Retina (tissue), 1 donor: ENCODE measurements around the gene SIGMAR1.

Experiments used
- DNase-seq: peaks from one replicate; pipeline ENCODE4 v3.0.0-alpha.2; 2016

SIGMAR1 gene

DNA sequence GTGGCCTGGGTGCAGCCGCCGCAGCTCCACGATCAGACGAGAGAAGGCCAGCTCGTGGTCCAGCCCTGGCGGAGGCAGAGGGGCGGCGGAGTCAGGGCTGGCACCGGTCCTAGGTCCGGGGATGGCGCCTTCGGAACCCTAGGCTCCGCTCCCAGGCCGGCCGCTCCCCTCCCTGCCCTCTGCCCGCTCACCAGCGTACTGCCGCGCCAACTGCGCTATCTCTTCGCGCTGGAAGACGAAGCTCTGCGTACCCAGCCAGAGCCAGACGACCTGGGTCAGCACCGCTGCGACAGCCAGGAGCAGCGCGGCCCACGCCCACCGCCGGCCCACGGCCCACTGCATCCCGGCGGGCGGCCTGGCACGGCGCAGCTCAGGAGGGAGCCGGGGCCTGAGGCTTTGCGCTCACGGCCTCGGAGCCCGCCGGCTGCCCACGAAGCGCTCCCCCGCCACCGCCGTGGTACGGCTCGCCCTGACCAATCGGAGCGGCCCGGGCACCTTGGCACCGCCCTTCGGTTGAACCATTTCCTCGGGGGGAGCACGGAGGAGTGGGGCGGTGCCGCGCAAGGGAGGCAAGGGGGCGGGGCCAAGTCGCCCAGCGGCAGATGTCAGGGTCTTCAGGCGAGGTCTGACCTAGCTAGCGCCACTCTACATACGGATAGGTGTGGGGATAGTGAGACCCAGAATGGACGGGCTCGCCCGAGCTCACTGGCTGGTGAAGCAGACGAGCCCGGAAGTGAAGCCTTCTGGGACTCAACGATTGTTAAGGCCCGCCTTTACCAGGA, at the start of gene SIGMAR1:
TSS of gene SIGMAR1 (minus strand) at position 432 of the 782 bp plus-strand sequence. CDS start at position 342, 90 bp downstream.
- peak; percentile 96 for DNase-seq

- no peak for DNase-seq
Observed at GRCh38 chr9:34686732-34687131, 49.1 kb upstream of the SIGMAR1 start.

- no peak for DNase-seq
Observed at GRCh38 chr9:34686231-34686630, 48.6 kb upstream of the SIGMAR1 start.

GRCh38 chr9:34685591-34685990, 48.0 kb upstream of the SIGMAR1 start:
- DNase-seq, result no peak

GRCh38 chr9:34684816-34685215, 47.2 kb upstream of the SIGMAR1 start:
- DNase-seq, result no peak

DNA sequence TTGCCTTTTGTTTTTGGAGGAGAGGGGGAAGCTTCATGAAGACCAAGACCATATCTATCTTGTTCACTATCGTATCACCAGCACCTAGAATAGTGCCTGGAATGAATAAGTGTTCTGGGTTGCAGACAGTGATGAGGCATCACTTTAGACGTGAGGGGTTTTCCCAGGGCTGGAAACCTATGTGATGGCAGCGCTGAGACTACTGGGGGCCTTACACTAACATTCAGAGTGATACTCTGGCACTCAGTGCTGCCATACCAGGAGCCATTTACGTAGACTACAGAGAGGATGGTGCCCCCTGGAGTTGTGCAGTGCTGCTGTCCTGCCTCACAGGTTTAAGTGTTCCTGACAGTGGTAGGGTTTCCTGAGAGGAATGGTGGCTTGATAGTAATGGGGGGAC, 46.6 kb upstream of the SIGMAR1 start:
- no peak for DNase-seq

GRCh38 chr9:34675869-34676268, 38.3 kb upstream of the SIGMAR1 start:
- no peak for DNase-seq

- peak; percentile 58 for DNase-seq
Observed at GRCh38 chr9:34675048-34675714, 37.6 kb upstream of the SIGMAR1 start.

DNA sequence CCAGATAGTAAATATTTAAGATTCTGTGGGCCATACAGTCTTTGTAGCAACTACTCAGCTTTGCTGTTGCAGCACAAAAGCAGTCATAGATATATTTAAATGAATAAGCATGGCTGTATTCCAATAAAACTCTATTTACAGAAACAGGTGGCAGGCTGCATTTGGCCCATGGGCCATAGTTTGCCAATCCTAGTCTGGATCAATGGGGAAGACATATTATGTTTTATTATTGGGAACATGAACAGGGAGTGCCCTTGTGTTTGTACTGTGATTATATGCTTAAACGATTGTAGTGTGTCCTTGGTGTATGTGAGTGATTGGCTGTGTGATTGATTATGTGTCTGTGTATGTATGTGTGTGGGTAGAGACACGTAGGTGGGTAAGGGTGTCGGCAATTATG, 36.9 kb upstream of the SIGMAR1 start:
- DNase-seq, result no peak

GRCh38 chr9:34671307-34671706, 33.7 kb upstream of the SIGMAR1 start:
- DNase-seq, result no peak

DNA sequence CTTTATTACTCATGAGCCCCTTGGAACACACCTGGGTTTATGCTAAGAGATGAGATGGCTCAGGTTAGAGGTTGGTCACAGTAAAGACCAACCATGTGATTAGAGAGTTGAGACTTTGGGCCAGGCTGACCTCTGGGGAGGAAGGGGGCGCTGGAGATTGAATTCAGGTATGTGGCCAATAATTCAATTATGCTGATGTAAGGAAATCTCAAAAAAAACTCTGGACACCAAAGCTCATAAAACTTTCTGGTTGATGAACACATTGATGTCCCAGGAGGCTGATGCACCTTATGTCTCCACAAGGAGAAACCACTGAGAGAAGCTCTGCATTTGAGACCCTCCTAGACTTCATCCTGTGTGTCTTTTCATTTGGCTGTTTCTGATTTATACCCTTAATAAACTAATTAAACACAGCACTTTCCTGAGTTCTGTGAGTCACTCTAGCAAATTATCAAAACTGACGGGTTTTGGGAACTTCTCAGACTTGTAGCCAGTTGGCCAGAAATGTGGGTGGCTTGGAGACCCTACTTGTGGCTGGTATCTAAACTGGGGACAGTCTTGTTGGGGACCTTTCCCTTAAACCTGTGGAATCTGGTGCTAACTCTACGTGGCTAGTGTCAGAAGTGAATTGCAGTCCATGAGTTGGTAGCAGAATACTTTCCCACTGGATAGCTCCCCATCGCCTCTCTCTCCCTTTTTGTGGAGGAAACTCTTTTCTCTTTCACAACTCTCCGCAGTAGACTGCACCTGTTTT, 32.4 kb upstream of the SIGMAR1 start:
- DNase-seq, result no peak

DNA sequence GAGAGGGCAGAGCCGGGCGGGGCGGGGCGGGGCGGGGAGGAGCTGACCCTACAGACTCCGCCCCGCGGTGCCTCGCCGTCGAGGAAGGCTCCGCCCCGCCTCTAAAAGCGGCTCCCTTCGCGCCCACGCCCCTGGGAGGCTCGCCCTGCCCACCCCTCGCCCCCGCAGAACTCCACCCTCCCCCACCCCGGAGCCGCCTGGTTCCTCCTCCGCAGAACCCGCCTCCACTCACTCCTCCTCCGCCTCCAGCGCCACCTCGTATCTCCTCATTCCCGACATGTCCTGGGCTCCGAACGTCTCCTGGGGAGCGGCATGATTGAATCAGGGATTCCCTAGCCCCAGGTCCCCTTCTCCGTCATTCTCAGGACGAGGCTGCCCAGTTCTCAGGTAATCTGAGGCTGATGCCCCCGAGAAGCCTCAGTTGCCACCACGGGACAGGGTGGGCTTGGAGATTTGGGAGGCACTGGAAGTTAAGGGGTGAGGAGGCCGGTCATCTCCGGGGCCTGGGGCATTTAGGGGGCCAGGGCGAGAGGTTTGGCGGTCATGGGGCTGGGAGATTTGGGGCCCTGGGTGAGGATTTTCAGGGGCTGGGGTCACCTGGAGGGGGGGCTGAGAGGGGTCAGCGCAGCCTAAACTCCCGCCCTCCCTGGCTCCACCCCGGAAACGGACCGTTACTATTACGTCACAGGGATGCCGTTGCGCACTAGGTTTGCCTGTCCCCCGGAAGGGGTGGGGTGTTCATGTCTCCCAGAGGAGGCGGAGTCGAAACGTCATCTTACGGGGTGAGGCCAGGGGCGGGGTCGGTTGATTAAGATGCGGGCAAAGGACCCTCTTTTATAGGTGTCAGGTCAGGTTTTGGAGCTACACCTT, 28.0 kb upstream of the SIGMAR1 start:
- peak; percentile 90 for DNase-seq

GRCh38 chr9:34665067-34665380, 27.4 kb upstream of the SIGMAR1 start:
- no peak for DNase-seq

GRCh38 chr9:34664281-34665066, 26.9 kb upstream of the SIGMAR1 start:
- peak; percentile 60 for DNase-seq

- no peak for DNase-seq
Observed at GRCh38 chr9:34663303-34663605, 25.7 kb upstream of the SIGMAR1 start.

DNA sequence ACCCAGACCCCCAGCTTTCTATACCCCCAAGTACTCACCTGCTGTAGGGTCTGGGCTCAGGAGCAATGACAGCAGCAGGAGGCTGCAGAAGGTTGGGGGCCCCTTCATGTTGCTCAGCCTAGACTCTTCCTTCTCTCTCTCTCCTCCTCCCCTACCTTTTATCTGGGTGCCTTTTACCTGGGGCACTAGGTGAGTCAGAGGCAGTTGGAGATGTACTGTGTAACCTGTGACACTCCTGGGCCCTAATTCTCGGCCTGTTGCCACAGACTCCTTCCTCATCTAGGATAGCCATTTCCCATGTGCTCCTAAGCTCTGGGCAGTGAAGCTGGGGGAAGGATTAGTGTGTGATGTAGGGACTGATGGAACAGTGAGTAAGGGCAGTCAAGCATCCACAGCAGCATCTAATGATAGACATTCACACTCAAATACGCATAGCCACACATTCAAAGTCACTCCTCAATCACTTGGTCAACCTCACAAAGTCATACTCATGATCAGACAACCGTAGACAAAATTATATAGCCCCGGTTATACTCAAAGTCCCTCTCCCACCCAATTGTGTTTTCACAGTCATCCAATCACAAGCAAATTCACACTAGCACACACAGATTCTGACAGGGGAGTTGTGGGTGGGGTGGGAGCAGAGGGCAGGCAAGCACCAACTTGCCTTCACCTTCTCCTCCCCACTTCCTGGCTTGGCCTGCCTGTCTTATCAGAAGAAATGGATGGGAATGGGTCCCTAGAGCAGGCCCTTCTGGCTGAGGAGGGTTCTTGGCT, 25.1 kb upstream of the SIGMAR1 start, which contains the start of gene CCL27:
TSS of gene CCL27 (minus strand) at position 132 of the 777 bp plus-strand sequence. CDS start at position 108, 24 bp downstream.
- no peak for DNase-seq

DNA sequence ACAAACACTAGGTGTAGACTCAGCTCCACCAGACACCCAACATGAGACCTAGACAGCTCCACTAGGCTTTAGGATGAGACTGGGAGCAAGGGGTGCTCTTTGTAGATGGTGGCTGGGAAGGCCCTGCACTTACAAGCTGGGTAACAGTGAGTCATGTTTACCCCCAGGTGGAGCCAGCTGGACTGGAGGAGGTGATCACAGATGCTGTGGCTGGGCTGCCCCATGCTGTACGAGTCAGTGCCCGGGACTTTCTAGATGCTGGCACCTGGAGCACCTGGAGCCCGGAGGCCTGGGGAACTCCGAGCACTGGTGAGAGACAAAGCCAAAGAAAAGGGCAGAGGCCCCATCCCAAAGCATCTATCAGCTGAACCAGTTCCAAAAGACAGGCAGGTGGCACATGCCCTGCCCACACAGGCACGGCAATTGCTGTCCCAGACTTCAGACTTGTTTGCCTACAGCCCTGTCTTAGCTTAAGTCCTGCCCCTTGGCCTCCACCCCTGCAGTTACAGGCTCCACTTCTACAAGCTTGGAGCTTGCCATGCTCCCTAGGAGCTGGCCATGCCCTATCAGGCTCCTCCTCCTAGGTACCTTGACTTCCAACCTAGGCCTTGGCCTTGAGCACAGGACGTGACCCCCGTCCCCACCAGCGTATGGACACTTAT, 22.1 kb upstream of the SIGMAR1 start:
- no peak for DNase-seq

DNA sequence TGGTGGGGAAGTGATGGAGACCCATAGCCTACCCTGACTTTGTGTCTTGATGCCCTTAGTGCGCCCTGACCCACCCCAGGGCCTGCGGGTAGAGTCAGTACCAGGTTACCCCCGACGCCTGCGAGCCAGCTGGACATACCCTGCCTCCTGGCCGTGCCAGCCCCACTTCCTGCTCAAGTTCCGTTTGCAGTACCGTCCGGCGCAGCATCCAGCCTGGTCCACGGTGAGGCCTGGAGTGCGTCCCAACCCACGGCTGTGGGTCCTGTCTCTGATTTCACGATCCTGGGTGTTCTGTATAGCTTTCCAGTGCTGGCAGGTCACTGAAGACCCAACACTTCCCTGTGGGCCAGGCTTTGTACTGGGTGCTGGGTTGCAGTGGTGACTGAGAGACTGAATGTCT, 20.9 kb upstream of the SIGMAR1 start:
- no peak for DNase-seq

DNA sequence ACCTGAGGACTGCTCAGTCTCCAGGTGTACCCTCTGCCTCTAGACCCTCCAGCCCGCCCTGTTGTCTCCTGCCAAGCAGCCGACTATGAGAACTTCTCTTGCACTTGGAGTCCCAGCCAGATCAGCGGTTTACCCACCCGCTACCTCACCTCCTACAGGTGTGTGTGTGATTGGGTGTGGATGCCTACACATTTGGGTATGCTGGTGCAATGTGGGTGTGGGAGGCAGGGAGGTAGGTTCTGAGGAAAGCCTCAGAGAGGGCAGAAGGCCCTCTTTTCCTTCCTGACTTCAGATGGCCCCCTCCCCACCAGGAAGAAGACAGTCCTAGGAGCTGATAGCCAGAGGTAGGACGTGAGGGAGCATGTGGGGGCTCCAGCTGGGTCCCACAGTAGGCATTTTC, 19.4 kb upstream of the SIGMAR1 start:
- no peak for DNase-seq

- no peak for DNase-seq
Observed at GRCh38 chr9:34655394-34655793, 17.8 kb upstream of the SIGMAR1 start.
